Cardiac fibroblast (primary cell): Measurements from ENCODE around the gene LGI4.
A peak's percentile ranks its signal among the peaks of the same experiment; 100 is the strongest.

Experiments used
- DNase-seq, 2 donors: peaks; one replicate each; pipeline versions ENCODE4 v3.0.0 to v3.0.0-alpha.2; 2010; ENCODE audit warnings: low read depth in 2 of 2
- H3K4me3 ChIP-seq, 2 donors: replicated peaks in 1 of 2; 1 replicate in 1 of 2; 2 replicates in 1 of 2; pipeline ENCODE4 v1.5.1; 2011; ENCODE audit warnings: low read depth in 2 of 2, low read length in 2 of 2, mild to moderate bottlenecking in 2 of 2, moderate library complexity in 1 of 2
- CTCF ChIP-seq: IDR thresholded peaks from one replicate; pipeline ENCODE4 v1.5.1; 2011; ENCODE audit warnings: low read depth, mild to moderate bottlenecking, low read length, inconsistent platforms

LGI4 gene

GRCh38 chr19:35146746-35147459, 12.0 kb upstream of the LGI4 start:
- no peak for DNase-seq
- no peak overlapping the region for H3K4me3 ChIP-seq
- no peak for TF ChIP-seq CTCF

GRCh38 chr19:35144600-35145436, 10.0 kb upstream of the LGI4 start:
- TF ChIP-seq CTCF = no peak
- DNase-seq = no peak
- no peak overlapping the region for H3K4me3 ChIP-seq

- no peak overlapping the region for H3K4me3 ChIP-seq
- TF ChIP-seq CTCF = no peak
- DNase-seq = no peak
Observed at GRCh38 chr19:35144259-35144599, 9.4 kb upstream of the LGI4 start.

- no peak for DNase-seq
- no peak overlapping the region for H3K4me3 ChIP-seq
- TF ChIP-seq CTCF = no peak
Observed at GRCh38 chr19:35143818-35144217, 9.0 kb upstream of the LGI4 start.

GRCh38 chr19:35143231-35143715, 8.4 kb upstream of the LGI4 start, which contains the start of gene FXYD7:
FXYD7 (plus strand) TSS chr19:35143255; CDS start chr19:35143334, 79 bp downstream.
- DNase-seq = no peak
- H3K4me3 ChIP-seq = no peak within 1 kb of the TSS
- no peak for TF ChIP-seq CTCF

GRCh38 chr19:35142606-35143230, 7.9 kb upstream of the LGI4 start:
- peak in 1 of 2 donors; percentile 52 for DNase-seq
- peak; percentile 51 for TF ChIP-seq CTCF
- H3K4me3 ChIP-seq = no peak overlapping the region
